ENCODE results near the gene DCUN1D3. TPM values are rescaled to one million over a fixed set of nuclear protein-coding genes. Genes with fewer than 3 reads are reported as not detected.
A peak's percentile ranks its signal among the peaks of the same experiment; 100 is the strongest.

Gene DCUN1D3
- total and polyA plus RNA-seq, 8 donors = 1.4 to 25.7 (median 7.7) TPM

DNA sequence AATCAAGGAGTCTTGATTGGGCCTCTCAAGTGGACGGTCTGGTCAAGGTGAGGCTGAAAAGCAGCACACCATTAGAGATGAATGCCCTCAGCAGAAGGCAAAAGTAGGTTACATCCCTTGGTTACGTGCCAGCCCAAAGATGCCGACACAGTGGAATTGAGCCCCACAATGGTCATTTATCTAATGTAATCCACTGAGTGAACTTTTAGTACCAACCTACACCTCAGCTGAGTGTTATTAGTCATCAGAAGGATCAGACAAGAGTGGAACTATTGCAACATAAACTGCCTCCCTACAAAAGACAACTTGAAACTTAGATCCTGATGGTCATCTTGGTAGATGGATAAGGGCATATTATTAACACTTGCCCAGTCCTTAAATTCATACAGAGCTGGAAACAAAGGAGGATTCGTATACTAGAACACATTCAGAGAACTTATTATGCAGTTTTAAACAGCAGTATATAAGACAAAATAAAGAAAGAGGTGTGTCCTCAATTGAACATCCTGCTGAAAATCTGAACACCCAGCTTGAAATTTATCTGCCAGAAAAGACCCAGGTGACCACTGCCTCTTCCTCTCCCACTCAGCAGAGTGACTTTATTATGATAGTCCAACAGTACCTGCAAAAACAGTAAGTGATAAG, 2.8 kb downstream of the DCUN1D3 start:
- intact Hi-C loops (cut with DNase I; ENCODE audit: low total_unique reads) = no loop called here
- Histone ChIP-seq H3K4me1 (peaks cover 38 to 55% (median 47%) of the 10 kb centered on the region in 4 donors), H3K27me3 (no peaks in the 10 kb centered on the region), H3K36me3 (peaks cover 6 to 51% (median 35%) of the 10 kb centered on the region in 4 donors), H3K4me3 (peak overlapping the region in 1 of 4 donors; percentile 71), H3K9me3 (no peaks in the 10 kb centered on the region), H3K27ac (peak overlapping the region in 3 of 5 donors; percentile 27 to 99 (median 98))
- DNase-seq = no peak
- 73 to 87% (median 82%) methylated on average over 4 of the region's 4 CpGs for WGBS, 5 donors
- TF ChIP-seq, protein P1, sequence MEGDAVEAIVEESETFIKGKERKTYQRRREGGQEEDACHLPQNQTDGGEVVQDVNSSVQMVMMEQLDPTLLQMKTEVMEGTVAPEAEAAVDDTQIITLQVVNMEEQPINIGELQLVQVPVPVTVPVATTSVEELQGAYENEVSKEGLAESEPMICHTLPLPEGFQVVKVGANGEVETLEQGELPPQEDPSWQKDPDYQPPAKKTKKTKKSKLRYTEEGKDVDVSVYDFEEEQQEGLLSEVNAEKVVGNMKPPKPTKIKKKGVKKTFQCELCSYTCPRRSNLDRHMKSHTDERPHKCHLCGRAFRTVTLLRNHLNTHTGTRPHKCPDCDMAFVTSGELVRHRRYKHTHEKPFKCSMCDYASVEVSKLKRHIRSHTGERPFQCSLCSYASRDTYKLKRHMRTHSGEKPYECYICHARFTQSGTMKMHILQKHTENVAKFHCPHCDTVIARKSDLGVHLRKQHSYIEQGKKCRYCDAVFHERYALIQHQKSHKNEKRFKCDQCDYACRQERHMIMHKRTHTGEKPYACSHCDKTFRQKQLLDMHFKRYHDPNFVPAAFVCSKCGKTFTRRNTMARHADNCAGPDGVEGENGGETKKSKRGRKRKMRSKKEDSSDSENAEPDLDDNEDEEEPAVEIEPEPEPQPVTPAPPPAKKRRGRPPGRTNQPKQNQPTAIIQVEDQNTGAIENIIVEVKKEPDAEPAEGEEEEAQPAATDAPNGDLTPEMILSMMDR (IDR thresholded peaks at IDR 0.05) = no peak
- TF ChIP-seq POLR2AphosphoS5 (IDR thresholded peaks at IDR 0.05) = peak in 2 of 3 donors; percentile 28 to 45

- H3K27ac ChIP-seq = no peak overlapping the region
- peaks cover 6 to 69% (median 45%) of the 10 kb centered on the region in 4 donors for H3K36me3 ChIP-seq
- no peak overlapping the region for H3K4me3 ChIP-seq
- no peaks in the 10 kb centered on the region for H3K9me3 ChIP-seq
- TF ChIP-seq, protein P1 (IDR thresholded peaks at IDR 0.05) = no peak
- TF ChIP-seq POLR2AphosphoS5 (IDR thresholded peaks at IDR 0.05) (no peak), EP300 (IDR thresholded peaks at IDR 0.05) (no peak), POLR2A (IDR thresholded peaks at IDR 0.05) (no peak)
- peaks cover 27 to 57% (median 43%) of the 10 kb centered on the region in 4 donors for H3K4me1 ChIP-seq
- H3K27me3 ChIP-seq = no peaks in the 10 kb centered on the region
- 83 to 92% (median 86%) methylated on average over 2 of the region's 2 CpGs for WGBS, 5 donors
- DNase-seq = no peak
- intact Hi-C loops (cut with DNase I; ENCODE audit: low total_unique reads) = no loop called here
Measured at GRCh38 chr16:20894388-20894787, 5.8 kb downstream of the DCUN1D3 start.

DNA sequence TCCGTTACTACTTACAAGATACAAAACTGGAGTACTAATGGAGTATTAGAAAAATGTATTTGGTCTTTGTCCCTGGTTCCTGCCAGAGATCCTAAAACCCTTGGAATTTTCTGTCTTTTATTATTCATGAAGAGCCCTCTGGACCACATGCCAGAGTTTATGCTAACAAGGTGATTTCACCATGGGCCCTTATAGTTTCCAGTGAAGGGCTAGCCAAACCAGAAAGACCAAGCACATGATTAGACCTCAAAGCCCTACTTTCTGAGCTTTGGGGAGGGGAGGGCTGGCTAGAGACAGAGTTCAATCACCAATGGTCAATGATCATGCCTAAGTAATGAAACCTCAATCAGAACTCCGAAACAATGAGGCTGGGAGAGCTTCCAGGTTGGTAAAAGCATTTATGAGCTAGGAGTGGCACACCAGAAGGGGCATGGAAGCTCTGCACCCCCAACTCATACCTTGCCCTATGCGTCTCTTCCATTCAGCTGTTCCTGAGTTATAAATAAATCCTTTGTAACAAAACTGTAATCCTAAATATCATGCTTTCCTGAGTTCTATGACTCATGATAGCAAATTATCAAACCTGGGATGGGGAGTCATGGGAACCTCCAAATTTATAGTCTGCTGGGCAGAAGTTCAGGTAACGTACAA, 10.4 kb downstream of the DCUN1D3 start:
- Histone ChIP-seq H3K27me3 (no peaks in the 10 kb centered on the region), H3K9me3 (no peaks in the 10 kb centered on the region), H3K4me1 (peaks cover 9 to 51% (median 31%) of the 10 kb centered on the region in 4 donors), H3K36me3 (peaks cover 0 to 41% (median 29%) of the 10 kb centered on the region in 4 donors), H3K27ac (no peak overlapping the region), H3K4me3 (no peak overlapping the region)
- TF ChIP-seq, protein P1 (IDR thresholded peaks at IDR 0.05) = no peak
- no peak for TF ChIP-seq POLR2A (IDR thresholded peaks at IDR 0.05)
- TF ChIP-seq POLR2AphosphoS5 (IDR thresholded peaks at IDR 0.05) = no peak
- no peak for TF ChIP-seq EP300 (IDR thresholded peaks at IDR 0.05)
- DNase-seq = no peak
- 81 to 85% (median 83%) methylated on average over 3 to 4 of the region's 4 CpGs for WGBS, 5 donors
- intact Hi-C loops (cut with DNase I; ENCODE audit: low total_unique reads) = no loop called here

DNA sequence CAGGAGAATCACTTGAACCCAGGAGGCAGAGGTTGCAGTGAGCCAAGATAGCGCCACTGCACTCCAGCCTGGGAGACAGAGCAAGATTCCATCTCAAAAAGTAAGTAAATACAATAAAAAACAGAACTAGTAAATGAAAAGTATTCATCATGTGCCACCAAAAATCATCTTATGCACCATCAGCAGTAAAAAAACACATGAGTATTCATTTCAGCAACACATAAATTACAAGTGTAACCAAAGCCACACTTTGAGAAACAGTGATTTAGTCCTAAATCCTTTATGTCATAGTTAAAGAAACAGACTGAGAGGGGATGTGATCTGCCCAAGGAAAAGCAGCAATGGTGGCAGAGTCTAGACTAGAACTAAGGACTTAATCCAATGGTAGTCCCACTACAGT, 13.0 kb downstream of the DCUN1D3 start:
- 81 to 96% (median 93%) methylated on average over 1 of the region's 1 CpG for WGBS, 5 donors
- intact Hi-C loops (cut with DNase I; ENCODE audit: low total_unique reads) = no loop called here

More for the DNA sequence above, 13.0 kb downstream of the DCUN1D3 start:
- peak overlapping the region in 1 of 5 donors; percentile 9 for H3K27ac ChIP-seq
- peaks cover 28 to 74% (median 51%) of the 10 kb centered on the region in 4 donors for H3K4me1 ChIP-seq
- H3K27me3 ChIP-seq = no peaks in the 10 kb centered on the region
- no peak for DNase-seq
- no peak overlapping the region for H3K4me3 ChIP-seq
- H3K36me3 ChIP-seq = peaks cover 0 to 16% (median 9%) of the 10 kb centered on the region in 4 donors
- TF ChIP-seq POLR2A (IDR thresholded peaks at IDR 0.05) (no peak), POLR2AphosphoS5 (IDR thresholded peaks at IDR 0.05) (no peak), EP300 (IDR thresholded peaks at IDR 0.05) (no peak)
- TF ChIP-seq, protein P1 (IDR thresholded peaks at IDR 0.05) = no peak
- H3K9me3 ChIP-seq = no peaks in the 10 kb centered on the region
